ENCODE measurements around the gene WDR31.

DNA sequence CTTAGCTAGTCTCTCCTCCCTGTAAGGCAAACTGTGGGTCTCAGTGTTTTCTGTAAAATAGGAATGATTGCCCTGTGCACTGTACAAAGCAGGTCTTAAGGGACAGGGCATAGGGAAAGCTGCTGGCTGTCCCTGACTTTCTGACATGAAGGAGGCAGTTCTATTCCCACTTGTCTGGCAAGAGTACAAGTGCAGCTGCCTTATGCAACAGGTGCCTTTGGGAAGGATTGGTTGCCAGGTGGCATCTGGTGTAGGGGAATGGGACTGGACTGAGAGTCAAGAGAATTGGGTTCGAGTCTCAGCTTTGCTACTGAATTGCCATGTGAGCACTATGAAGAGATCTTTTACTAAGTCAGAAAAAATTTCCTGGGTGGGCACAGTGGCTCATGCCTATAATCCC, 19.3 kb upstream of the WDR31 start:
- TF ChIP-seq EZH2 (IDR thresholded peaks at IDR 0.05; ENCODE audit: insufficient read depth, poor library complexity, severe bottlenecking) (no peak), EZH2phosphoT487 (IDR thresholded peaks at IDR 0.05; ENCODE audit: insufficient read depth, low read depth) (no peak)
